Measurements from ENCODE around the gene COX5B. TPM values are rescaled to one million over a fixed set of nuclear protein-coding genes. Genes with fewer than 3 reads are reported as not detected.

COX5B gene
- total RNA-seq, 5 donors from 2014 or later (not counting 1 experiment from before 2014, with no cell fraction given) = 108 to 142 (median 119) TPM

DNA sequence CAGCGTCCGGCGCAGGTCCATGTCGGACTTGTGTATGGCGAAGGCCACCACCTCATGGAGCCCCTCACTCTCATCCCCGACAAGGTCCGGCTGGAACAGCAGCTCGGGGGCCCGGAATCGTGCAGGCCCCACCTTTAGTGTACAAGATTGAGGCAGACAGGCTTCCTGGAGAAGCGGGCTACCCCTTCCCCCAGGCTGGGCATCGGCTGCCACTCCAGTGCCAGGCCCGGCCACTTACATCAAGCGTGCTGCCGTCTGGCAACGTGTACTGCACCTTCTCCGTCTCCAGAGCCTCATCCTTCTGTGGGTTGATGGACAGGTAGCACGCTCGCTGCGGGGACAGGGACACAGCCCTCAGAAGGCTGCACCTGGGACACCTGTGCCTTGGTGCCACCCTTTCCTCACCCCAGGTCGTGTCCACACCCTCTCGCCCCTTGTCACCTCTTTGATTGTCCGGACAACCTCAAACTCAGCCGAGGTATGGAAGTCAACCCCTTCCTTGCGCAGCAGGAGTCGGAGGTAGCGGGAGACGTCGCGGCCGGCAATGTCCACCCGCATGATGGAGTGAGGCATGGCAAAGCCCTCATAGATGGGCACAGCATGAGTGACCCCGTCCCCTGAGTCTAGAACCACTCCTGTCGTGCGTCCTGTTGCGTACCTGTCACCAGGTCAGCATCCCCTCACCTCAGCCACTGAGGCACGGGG lies 12.3 kb downstream of the COX5B start:
- 95% methylated on average over 28 of the region's 37 CpGs for WGBS (ENCODE audit: insufficient coverage)
- peaks cover 6 to 32% of the 10 kb centered on the region in 2 experiments for H3K4me1 ChIP-seq (ENCODE audit: control insufficient read depth in 1 of 2, extremely low read depth in 1 of 2, insufficient read depth in 2 of 2, low read length in 2 of 2)
- Mint-ChIP-seq H3K27me3 (no peaks in the 10 kb centered on the region), H3K36me3 (peaks cover 25% of the 10 kb centered on the region), H3K9me3 (no peaks in the 10 kb centered on the region), H3K4me3 (no peak overlapping the region), H3K4me1 (peaks cover 23 to 36% (median 26%) of the 10 kb centered on the region in 3 donors), H3K27ac (peak overlapping the region in 1 of 2 donors; percentile 6)
- H3K9me3 ChIP-seq = no peaks in the 10 kb centered on the region
- H3K27ac ChIP-seq (ENCODE audit: low read length) = no peak overlapping the region
- no peak for DNase-seq
- H3K27me3 ChIP-seq (replicated peaks in 1 of 2; ENCODE audit: control insufficient read depth in 2 of 2, extremely low read depth in 1 of 2, insufficient read depth in 2 of 2, low read length in 1 of 2) = no peaks in the 10 kb centered on the region
- H3K4me3 ChIP-seq (ENCODE audit: control insufficient read depth in 1 of 2, extremely low read depth in 1 of 2, low read length in 1 of 2) = no peak overlapping the region
- POLR2A ChIA-PET = interaction anchor here in 1 of 2 donors (0.7 kb wide), 1 partner anchor 11 kb away, joined by 3 read pairs; no protein-coding TSS in a partner anchor
- H3K36me3 ChIP-seq (ENCODE audit: control insufficient read depth in 2 of 2, extremely low read depth in 1 of 2, insufficient read depth in 1 of 2, low read length in 1 of 2) = peaks cover 26 to 49% of the 10 kb centered on the region in 2 donors
- ATAC-seq (replicated peaks in 1 of 4) = no peak
- CTCF ChIA-PET = no interaction called here

GRCh38 chr2:97658691-97659157 lies 12.9 kb downstream of the COX5B start:
- DNase-seq (no peak), ATAC-seq (replicated peaks in 1 of 4) (no peak)
- Mint-ChIP-seq H3K9me3 (no peaks in the 10 kb centered on the region), H3K4me3 (no peak overlapping the region), H3K27me3 (no peaks in the 10 kb centered on the region), H3K4me1 (peaks cover 23 to 38% (median 26%) of the 10 kb centered on the region in 3 donors), H3K27ac (no peak overlapping the region), H3K36me3 (peaks cover 25% of the 10 kb centered on the region)
- Histone ChIP-seq H3K4me1 (ENCODE audit: control insufficient read depth in 1 of 2, extremely low read depth in 1 of 2, insufficient read depth in 2 of 2, low read length in 2 of 2) (peaks cover 6 to 33% of the 10 kb centered on the region in 2 experiments), H3K27ac (ENCODE audit: low read length) (no peak overlapping the region), H3K36me3 (ENCODE audit: control insufficient read depth in 2 of 2, extremely low read depth in 1 of 2, insufficient read depth in 1 of 2, low read length in 1 of 2) (peaks cover 26 to 49% of the 10 kb centered on the region in 2 donors), H3K4me3 (ENCODE audit: control insufficient read depth in 1 of 2, extremely low read depth in 1 of 2, low read length in 1 of 2) (no peak overlapping the region), H3K9me3 (no peaks in the 10 kb centered on the region), H3K27me3 (replicated peaks in 1 of 2; ENCODE audit: control insufficient read depth in 2 of 2, extremely low read depth in 1 of 2, insufficient read depth in 2 of 2, low read length in 1 of 2) (no peaks in the 10 kb centered on the region)
- POLR2A ChIA-PET = no interaction called here
- CTCF ChIA-PET = no interaction called here
- 98% methylated on average over 8 of the region's 13 CpGs for WGBS (ENCODE audit: insufficient coverage)

GRCh38 chr2:97659256-97660043 lies 13.6 kb downstream of the COX5B start:
- no peak for DNase-seq
- peaks cover 24% of the 10 kb centered on the region for H3K36me3 Mint-ChIP-seq
- Histone ChIP-seq H3K36me3 (ENCODE audit: control insufficient read depth in 2 of 2, extremely low read depth in 1 of 2, insufficient read depth in 1 of 2, low read length in 1 of 2) (peaks cover 26 to 49% of the 10 kb centered on the region in 2 donors), H3K4me3 (ENCODE audit: control insufficient read depth in 1 of 2, extremely low read depth in 1 of 2, low read length in 1 of 2) (no peak overlapping the region), H3K9me3 (no peaks in the 10 kb centered on the region), H3K4me1 (ENCODE audit: control insufficient read depth in 1 of 2, extremely low read depth in 1 of 2, insufficient read depth in 2 of 2, low read length in 2 of 2) (peaks cover 6 to 34% of the 10 kb centered on the region in 2 experiments), H3K27me3 (replicated peaks in 1 of 2; ENCODE audit: control insufficient read depth in 2 of 2, extremely low read depth in 1 of 2, insufficient read depth in 2 of 2, low read length in 1 of 2) (no peaks in the 10 kb centered on the region), H3K27ac (ENCODE audit: low read length) (no peak overlapping the region)
- no peaks in the 10 kb centered on the region for H3K9me3 Mint-ChIP-seq
- no peak overlapping the region for H3K27ac Mint-ChIP-seq
- ATAC-seq (replicated peaks in 1 of 4) = no peak
- CTCF ChIA-PET = no interaction called here
- H3K4me3 Mint-ChIP-seq = no peak overlapping the region
- no peaks in the 10 kb centered on the region for H3K27me3 Mint-ChIP-seq
- 96% methylated on average over 20 of the region's 29 CpGs for WGBS (ENCODE audit: insufficient coverage)
- POLR2A ChIA-PET = no interaction called here
- peaks cover 25 to 38% (median 26%) of the 10 kb centered on the region in 3 donors for H3K4me1 Mint-ChIP-seq

GRCh38 chr2:97660044-97660774 lies 14.3 kb downstream of the COX5B start:
- WGBS (ENCODE audit: insufficient coverage) = 97% methylated on average over 14 of the region's 20 CpGs
- Mint-ChIP-seq H3K27me3 (no peaks in the 10 kb centered on the region), H3K4me3 (no peak overlapping the region), H3K4me1 (peaks cover 31 to 38% (median 33%) of the 10 kb centered on the region in 3 donors), H3K9me3 (no peaks in the 10 kb centered on the region), H3K36me3 (peaks cover 16% of the 10 kb centered on the region), H3K27ac (peak overlapping the region in 1 of 2 donors; percentile 16)
- Histone ChIP-seq H3K27ac (ENCODE audit: low read length) (no peak overlapping the region), H3K36me3 (ENCODE audit: control insufficient read depth in 2 of 2, extremely low read depth in 1 of 2, insufficient read depth in 1 of 2, low read length in 1 of 2) (peaks cover 26 to 49% of the 10 kb centered on the region in 2 donors), H3K9me3 (no peaks in the 10 kb centered on the region), H3K27me3 (replicated peaks in 1 of 2; ENCODE audit: control insufficient read depth in 2 of 2, extremely low read depth in 1 of 2, insufficient read depth in 2 of 2, low read length in 1 of 2) (no peaks in the 10 kb centered on the region), H3K4me1 (ENCODE audit: control insufficient read depth in 1 of 2, extremely low read depth in 1 of 2, insufficient read depth in 2 of 2, low read length in 2 of 2) (peaks cover 6 to 40% of the 10 kb centered on the region in 2 experiments), H3K4me3 (ENCODE audit: control insufficient read depth in 1 of 2, extremely low read depth in 1 of 2, low read length in 1 of 2) (no peak overlapping the region)
- POLR2A ChIA-PET = no interaction called here
- ATAC-seq (replicated peaks in 1 of 4) (no peak), DNase-seq (no peak)
- CTCF ChIA-PET = interaction anchor here (1.0 to 1.4 kb wide), 2 partner anchors 9 to 14 kb away, joined by 4 read pairs; partner anchors contain the start of gene COX5B (in 1 of the 2)

DNA sequence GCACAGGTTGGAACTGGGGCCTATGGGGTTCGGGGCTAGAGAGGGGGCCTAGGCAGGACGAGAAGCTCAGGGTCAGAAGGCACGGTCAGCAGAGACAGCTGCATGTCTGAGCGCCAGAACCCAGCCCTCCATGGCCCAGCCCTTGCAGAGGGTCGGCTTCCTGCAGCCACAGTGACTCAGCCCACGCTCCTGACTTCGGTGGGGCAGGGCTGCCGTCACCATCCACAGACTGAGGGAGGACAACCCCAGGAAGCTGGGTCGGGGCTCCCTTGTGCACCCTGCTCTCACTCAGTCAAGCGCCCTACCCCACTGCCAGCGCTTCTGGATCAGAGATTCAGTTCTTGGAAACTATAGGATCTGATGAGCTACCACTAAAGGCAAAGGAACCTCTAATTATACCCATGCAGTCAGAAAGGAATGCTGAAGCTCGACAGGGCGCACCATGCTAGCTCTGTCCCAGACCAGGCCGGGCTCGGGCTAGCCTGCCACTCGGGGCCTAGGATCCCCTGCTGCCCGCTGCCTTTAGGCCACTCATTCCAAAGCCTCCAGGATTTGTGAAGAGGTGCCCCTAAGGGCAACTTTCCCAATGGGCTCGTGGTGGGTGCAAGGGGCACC lies 15.0 kb downstream of the COX5B start:
- H3K4me1 Mint-ChIP-seq = peaks cover 32 to 38% (median 35%) of the 10 kb centered on the region in 3 donors
- no peaks in the 10 kb centered on the region for H3K9me3 Mint-ChIP-seq
- H3K27ac ChIP-seq (ENCODE audit: low read length) = no peak overlapping the region
- peaks cover 6 to 40% of the 10 kb centered on the region in 2 experiments for H3K4me1 ChIP-seq (ENCODE audit: control insufficient read depth in 1 of 2, extremely low read depth in 1 of 2, insufficient read depth in 2 of 2, low read length in 2 of 2)
- ChIA-PET POLR2A (interaction anchor here in 1 of 2 donors (4.2 kb wide), 1 partner anchor 15 kb away, joined by 45 read pairs; the partner anchor contains the start of gene COX5B), CTCF (interaction anchor here (1.0 to 1.4 kb wide), 2 partner anchors 9 to 15 kb away, joined by 4 read pairs; partner anchors contain the start of gene COX5B (in 1 of the 2))
- ATAC-seq (replicated peaks in 1 of 4) (no peak), DNase-seq (no peak)
- H3K4me3 Mint-ChIP-seq = no peak overlapping the region
- peaks cover 26 to 49% of the 10 kb centered on the region in 2 donors for H3K36me3 ChIP-seq (ENCODE audit: control insufficient read depth in 2 of 2, extremely low read depth in 1 of 2, insufficient read depth in 1 of 2, low read length in 1 of 2)
- H3K27ac Mint-ChIP-seq = peak overlapping the region; percentile 83 to 95
- no peaks in the 10 kb centered on the region for H3K9me3 ChIP-seq
- WGBS (ENCODE audit: insufficient coverage) = 86% methylated on average over 9 of the region's 18 CpGs
- no peaks in the 10 kb centered on the region for H3K27me3 Mint-ChIP-seq
- no peak overlapping the region for H3K4me3 ChIP-seq (ENCODE audit: control insufficient read depth in 1 of 2, extremely low read depth in 1 of 2, low read length in 1 of 2)
- no peaks in the 10 kb centered on the region for H3K27me3 ChIP-seq (replicated peaks in 1 of 2; ENCODE audit: control insufficient read depth in 2 of 2, extremely low read depth in 1 of 2, insufficient read depth in 2 of 2, low read length in 1 of 2)
- peaks cover 15% of the 10 kb centered on the region for H3K36me3 Mint-ChIP-seq
